ENCODE measurements around the gene KLLN.
A peak's percentile ranks its signal among the peaks of the same experiment; 100 is the strongest.

The KLLN gene

GRCh38 chr10:87827681-87828080 lies 35.7 kb downstream of the KLLN start:
- Mint-ChIP-seq H3K9me3 (no peaks in the 10 kb centered on the region), H3K27me3 (ENCODE audit: low read depth) (peaks cover 2% of the 10 kb centered on the region), H3K36me3 (ENCODE audit: low read depth) (no peaks in the 10 kb centered on the region), H3K27ac (no peak overlapping the region), H3K4me1 (no peaks in the 10 kb centered on the region), H3K4me3 (no peak overlapping the region)
- no peak for TF ChIP-seq CTCF (IDR thresholded peaks at IDR 0.05; ENCODE audit: unreplicated experiment in 3 of 3)

- Mint-ChIP-seq H3K27me3 (ENCODE audit: low read depth) (no peaks in the 10 kb centered on the region), H3K4me1 (no peaks in the 10 kb centered on the region), H3K36me3 (ENCODE audit: low read depth) (no peaks in the 10 kb centered on the region), H3K27ac (no peak overlapping the region), H3K9me3 (no peaks in the 10 kb centered on the region), H3K4me3 (no peak overlapping the region)
- no peak for TF ChIP-seq CTCF (IDR thresholded peaks at IDR 0.05; ENCODE audit: unreplicated experiment in 3 of 3)
Measured at GRCh38 chr10:87826653-87827052, 36.7 kb downstream of the KLLN start.

- Mint-ChIP-seq H3K36me3 (ENCODE audit: low read depth) (peaks cover 7% of the 10 kb centered on the region), H3K4me3 (peak overlapping the region; percentile 63 to 83 (median 77)), H3K4me1 (peaks cover 30% of the 10 kb centered on the region), H3K9me3 (no peaks in the 10 kb centered on the region), H3K27me3 (ENCODE audit: low read depth) (no peaks in the 10 kb centered on the region), H3K27ac (no peak overlapping the region)
- TF ChIP-seq CTCF (IDR thresholded peaks at IDR 0.05; ENCODE audit: unreplicated experiment in 3 of 3) = no peak
Measured at GRCh38 chr10:87819289-87819585, 44.1 kb downstream of the KLLN start.

- H3K4me3 Mint-ChIP-seq = peak overlapping the region; percentile 97 to 100 (median 99)
- TF ChIP-seq CTCF (IDR thresholded peaks at IDR 0.05; ENCODE audit: unreplicated experiment in 3 of 3) = no peak
- peaks cover 10% of the 10 kb centered on the region for H3K36me3 Mint-ChIP-seq (ENCODE audit: low read depth)
- no peaks in the 10 kb centered on the region for H3K27me3 Mint-ChIP-seq (ENCODE audit: low read depth)
- H3K27ac Mint-ChIP-seq = peak overlapping the region; percentile 92 to 98 (median 96)
- H3K9me3 Mint-ChIP-seq = no peaks in the 10 kb centered on the region
- H3K4me1 Mint-ChIP-seq = peaks cover 30% of the 10 kb centered on the region
Measured at GRCh38 chr10:87818505-87819288, 44.6 kb downstream of the KLLN start.

- H3K27ac Mint-ChIP-seq = peak within 1 kb of the TSS; percentile 92 to 98 (median 96)
- H3K4me1 Mint-ChIP-seq = peaks cover 30% of the 10 kb centered on the region
- TF ChIP-seq CTCF (IDR thresholded peaks at IDR 0.05; ENCODE audit: unreplicated experiment in 3 of 3) = peak in 2 of 3 experiments; percentile 9 to 21
- H3K27me3 Mint-ChIP-seq (ENCODE audit: low read depth) = no peaks in the 10 kb centered on the region
- no peaks in the 10 kb centered on the region for H3K9me3 Mint-ChIP-seq
- peaks cover 15% of the 10 kb centered on the region for H3K36me3 Mint-ChIP-seq (ENCODE audit: low read depth)
- peak within 1 kb of the TSS; percentile 97 to 100 (median 99) for H3K4me3 Mint-ChIP-seq
Measured at GRCh38 chr10:87817609-87818504, 45.5 kb downstream of the KLLN start, which contains the start of gene ATAD1. Gene ATAD1 (minus strand): TSS chr10:87818226. CDS start chr10:87814599, 3,627 bp downstream.
